T-cell (primary cell): ENCODE results near the gene TAF11L14. TPM values are rescaled to one million over a fixed set of nuclear protein-coding genes. Genes with fewer than 3 reads are reported as not detected.
"Not testable (repeated sequence)": the region's sequence is repeated elsewhere in the genome, so short reads cannot be mapped to it uniquely, and the experiment has no call there.

Experiments
- ATAC-seq, 4 experiments: fragments of 200-7000 bp in 3 of 4; fragments of 150-1000 bp in 1 of 4; cut with Tn5 transposase; replicated peaks in 1 of 4; 1 replicate in 3 of 4; 2 replicates in 1 of 4; pipeline ENCODE4 v1.10.0; 2021; ENCODE audit warnings: moderate library complexity in 3 of 4, mild to moderate bottlenecking in 2 of 4, moderate number of reproducible peaks in 1 of 4
- CTCF ChIA-PET, 2 donors: fragments of 300-600 bp; sonication (Branson Sonifier 250); formaldehyde crosslinking; loops; one replicate each; lab custom pipeline; 2022; ENCODE audit warnings: antibody characterized with exemption in 2 of 2; lab: Charles Lee
- POLR2A ChIA-PET, 2 donors: fragments of 300-600 bp; sonication (Branson Sonifier 250); formaldehyde crosslinking; loops; one replicate each; lab custom pipeline; 2022; ENCODE audit warnings: antibody characterized with exemption in 2 of 2; lab: Charles Lee
- DNase-seq, 35 experiments: peaks; one replicate each; pipeline versions ENCODE4 v3.0.0 to v3.0.0-alpha.2; 2013 to 2023
- H3K27ac ChIP-seq: one replicate; pipeline ENCODE4 v1.5.1; 2013; ENCODE audit warnings: low read length
- H3K27me3 ChIP-seq, 2 experiments: replicated peaks in 1 of 2; 1 replicate in 1 of 2; 2 replicates in 1 of 2; pipeline versions ENCODE4 v1.6.1 to v1.7.0; 2013; ENCODE audit warnings: low read length in 1 of 2, mixed read lengths in 1 of 2; ENCODE audit not compliant: control insufficient read depth in 2 of 2, insufficient read depth in 2 of 2; ENCODE audit errors: extremely low read depth in 1 of 2
- H3K36me3 ChIP-seq, 2 donors: 1 replicate in 1 of 2; 2 replicates in 1 of 2; pipeline versions ENCODE4 v1.6.1 to v1.7.0; 2013; ENCODE audit warnings: low read length in 1 of 2; ENCODE audit not compliant: control insufficient read depth in 2 of 2, insufficient read depth in 1 of 2; ENCODE audit errors: extremely low read depth in 1 of 2
- H3K4me1 ChIP-seq, 2 experiments: 1 replicate in 1 of 2; 2 replicates in 1 of 2; pipeline versions ENCODE4 v1.6.1 to v1.7.0; 2013; ENCODE audit warnings: low read length in 2 of 2, mixed read lengths in 1 of 2; ENCODE audit not compliant: insufficient read depth in 2 of 2, control insufficient read depth in 1 of 2; ENCODE audit errors: extremely low read depth in 1 of 2
- H3K4me3 ChIP-seq, 2 donors: 1 replicate in 1 of 2; 2 replicates in 1 of 2; pipeline versions ENCODE4 v1.5.1 to v1.7.0; 2013; ENCODE audit warnings: mild to moderate bottlenecking in 2 of 2, low read length in 1 of 2, moderate library complexity in 1 of 2; ENCODE audit not compliant: control insufficient read depth in 1 of 2; ENCODE audit errors: extremely low read depth in 1 of 2
- H3K9me3 ChIP-seq: 2 replicates; pipeline ENCODE4 v1.7.0; 2013
- H3K27ac Mint-ChIP-seq, 2 donors: one replicate each; pipeline ENCODE4 v1.8.0; 2020 to 2021; ENCODE audit warnings: mild to moderate bottlenecking in 2 of 2, mixed read lengths in 2 of 2
- H3K27me3 Mint-ChIP-seq, 2 donors: one replicate each; pipeline ENCODE4 v1.8.0; 2021 to 2022; ENCODE audit warnings: mixed read lengths in 2 of 2
- H3K36me3 Mint-ChIP-seq: one replicate; pipeline ENCODE4 v1.8.0; 2021; ENCODE audit warnings: mixed read lengths
- H3K4me1 Mint-ChIP-seq, 3 donors: one replicate each; pipeline ENCODE4 v1.8.0; 2020 to 2022; ENCODE audit warnings: mixed read lengths in 3 of 3, mild to moderate bottlenecking in 1 of 3
- H3K4me3 Mint-ChIP-seq, 3 donors: one replicate each; pipeline ENCODE4 v1.8.0; 2020 to 2022; ENCODE audit warnings: mild to moderate bottlenecking in 3 of 3, mixed read lengths in 3 of 3, moderate library complexity in 3 of 3
- H3K9me3 Mint-ChIP-seq, 3 donors: one replicate each; pipeline ENCODE4 v1.8.0; 2020 to 2022; ENCODE audit warnings: mixed read lengths in 3 of 3
- WGBS: methylation state at CpG from one replicate; pipeline ENCODE4 v1.1.5; 2013; ENCODE audit warnings: missing lambda C conversion rate; ENCODE audit not compliant: insufficient coverage; 5-methylcytosine and 5-hydroxymethylcytosine counted together
- total RNA-seq, 35 experiments: library from RNA in 6 of 35; stranded (reverse) in 6 of 35; fragments of 120-200 nt in 1 of 35; gene quantifications; one replicate each; pipeline versions ENCODE4 v1.2.1 to v1.2.4 and lab custom pipeline; 2013 to 2026

The TAF11L14 gene
- total RNA-seq, 5 donors from 2014 or later (not counting 1 experiment from before 2014, with no cell fraction given), result not detected

GRCh38 chr5:17625686-17626085 is 8.6 kb upstream of the TAF11L14 start:
- H3K4me1 Mint-ChIP-seq, result no peaks in the 10 kb centered on the region
- H3K9me3 ChIP-seq, result no peaks in the 10 kb centered on the region
- H3K27me3 ChIP-seq, result no peaks in the 10 kb centered on the region
- H3K4me3 ChIP-seq, result no peak overlapping the region
- no peak overlapping the region for H3K27ac ChIP-seq
- POLR2A ChIA-PET, result no interaction called here
- no peaks in the 10 kb centered on the region for H3K4me1 ChIP-seq
- DNase-seq, result no peak
- CTCF ChIA-PET, result no interaction called here
- H3K9me3 Mint-ChIP-seq, result peaks cover 5 to 12% (median 6%) of the 10 kb centered on the region in 3 donors
- no peaks in the 10 kb centered on the region for H3K36me3 Mint-ChIP-seq
- WGBS, result 87% methylated on average over 11 of the region's 11 CpGs
- no peak overlapping the region for H3K27ac Mint-ChIP-seq
- H3K36me3 ChIP-seq, result no peaks in the 10 kb centered on the region
- no peaks in the 10 kb centered on the region for H3K27me3 Mint-ChIP-seq
- H3K4me3 Mint-ChIP-seq, result no peak overlapping the region
- ATAC-seq, result no peak

- H3K36me3 ChIP-seq, H3K27me3 ChIP-seq, H3K27ac Mint-ChIP-seq, DNase-seq, POLR2A ChIA-PET, H3K27ac ChIP-seq, H3K4me3 ChIP-seq, H3K9me3 ChIP-seq, H3K36me3 Mint-ChIP-seq, CTCF ChIA-PET, H3K4me1 Mint-ChIP-seq, H3K27me3 Mint-ChIP-seq, ATAC-seq, H3K4me3 Mint-ChIP-seq, H3K4me1 ChIP-seq: not testable (repeated sequence)
- H3K9me3 Mint-ChIP-seq, result peaks cover 12 to 17% (median 12%) of the 10 kb centered on the region in 3 donors
- WGBS, result no CpG with 5 or more reads among the region's 12 CpGs
Measured at GRCh38 chr5:17631788-17632187, 2.5 kb upstream of the TAF11L14 start, which contains the start of gene TAF11L13. Gene TAF11L13 (plus strand): TSS chr5:17632088.

- peaks cover 11 to 21% (median 16%) of the 10 kb centered on the region in 3 donors for H3K9me3 Mint-ChIP-seq
- H3K4me1 Mint-ChIP-seq, H3K4me3 ChIP-seq, POLR2A ChIA-PET, H3K9me3 ChIP-seq, H3K4me3 Mint-ChIP-seq, H3K27ac Mint-ChIP-seq, DNase-seq, H3K36me3 Mint-ChIP-seq, H3K27ac ChIP-seq, H3K36me3 ChIP-seq, H3K27me3 Mint-ChIP-seq, CTCF ChIA-PET, ATAC-seq, H3K4me1 ChIP-seq, H3K27me3 ChIP-seq: not testable (repeated sequence)
- WGBS, result 96% methylated on average over 7 of the region's 10 CpGs
Measured at GRCh38 chr5:17649232-17649631, 15.0 kb downstream of the TAF11L14 start.

GRCh38 chr5:17655201-17655759 is 21.0 kb downstream of the TAF11L14 start:
- DNase-seq, H3K9me3 ChIP-seq, H3K4me1 ChIP-seq, H3K4me1 Mint-ChIP-seq, H3K36me3 Mint-ChIP-seq, H3K27me3 ChIP-seq, POLR2A ChIA-PET, CTCF ChIA-PET, H3K27ac Mint-ChIP-seq, H3K4me3 ChIP-seq, H3K27ac ChIP-seq, ATAC-seq, H3K27me3 Mint-ChIP-seq, H3K36me3 ChIP-seq, H3K4me3 Mint-ChIP-seq: not testable (repeated sequence)
- peaks cover 14 to 24% (median 21%) of the 10 kb centered on the region in 3 donors for H3K9me3 Mint-ChIP-seq
- 92% methylated on average over 26 of the region's 32 CpGs for WGBS

GRCh38 chr5:17655921-17656320 is 21.7 kb downstream of the TAF11L14 start:
- Histone ChIP-seq H3K36me3 (no peaks in the 10 kb centered on the region), H3K27ac (no peak overlapping the region), H3K9me3 (peaks cover 2% of the 10 kb centered on the region), H3K4me3 (no peak overlapping the region), H3K4me1 (no peaks in the 10 kb centered on the region), H3K27me3 (no peaks in the 10 kb centered on the region)
- POLR2A ChIA-PET, result no interaction called here
- Mint-ChIP-seq H3K9me3 (peaks cover 15 to 24% (median 23%) of the 10 kb centered on the region in 3 donors), H3K27me3 (no peaks in the 10 kb centered on the region), H3K4me1 (no peaks in the 10 kb centered on the region), H3K27ac (no peak overlapping the region), H3K4me3 (no peak overlapping the region), H3K36me3 (no peaks in the 10 kb centered on the region)
- ATAC-seq (no peak), DNase-seq (no peak)
- CTCF ChIA-PET, result no interaction called here
- WGBS, result no CpG with 5 or more reads among the region's 6 CpGs

- Mint-ChIP-seq H3K27ac (no peak overlapping the region), H3K4me1 (no peaks in the 10 kb centered on the region), H3K36me3 (no peaks in the 10 kb centered on the region), H3K4me3 (no peak overlapping the region), H3K27me3 (no peaks in the 10 kb centered on the region), H3K9me3 (peaks cover 12 to 31% (median 22%) of the 10 kb centered on the region in 3 donors)
- Histone ChIP-seq H3K4me1 (no peaks in the 10 kb centered on the region), H3K4me3 (no peak overlapping the region), H3K9me3 (peaks cover 1% of the 10 kb centered on the region), H3K27me3 (no peaks in the 10 kb centered on the region), H3K27ac (no peak overlapping the region), H3K36me3 (no peaks in the 10 kb centered on the region)
- ChIA-PET POLR2A (no interaction called here), CTCF (no interaction called here)
- ATAC-seq (no peak), DNase-seq (no peak)
- WGBS, result 92% methylated on average over 3 of the region's 8 CpGs
Measured at GRCh38 chr5:17663182-17663581, 28.9 kb downstream of the TAF11L14 start.

- ATAC-seq, result no peak
- H3K36me3 Mint-ChIP-seq, result no peaks in the 10 kb centered on the region
Measured at GRCh38 chr5:17665836-17666235, 31.6 kb downstream of the TAF11L14 start.

More at GRCh38 chr5:17665836-17666235, 31.6 kb downstream of the TAF11L14 start:
- no peak overlapping the region for H3K4me3 Mint-ChIP-seq
- Histone ChIP-seq H3K27me3 (no peaks in the 10 kb centered on the region), H3K4me1 (no peaks in the 10 kb centered on the region), H3K9me3 (peaks cover 4% of the 10 kb centered on the region), H3K36me3 (no peaks in the 10 kb centered on the region), H3K4me3 (no peak overlapping the region), H3K27ac (no peak overlapping the region)
- ChIA-PET POLR2A (no interaction called here), CTCF (no interaction called here)
- peaks cover 8 to 26% (median 18%) of the 10 kb centered on the region in 3 donors for H3K9me3 Mint-ChIP-seq
- no peak for DNase-seq
- no peaks in the 10 kb centered on the region for H3K27me3 Mint-ChIP-seq
- H3K4me1 Mint-ChIP-seq, result no peaks in the 10 kb centered on the region
- no CpG with 5 or more reads among the region's 2 CpGs for WGBS
- H3K27ac Mint-ChIP-seq, result no peak overlapping the region
